HG03103 (cell line): Measurements from ENCODE around the gene SCG2.
"Not testable (repeated sequence)": the region's sequence is repeated elsewhere in the genome, so short reads cannot be mapped to it uniquely, and the experiment has no call there.

Experiments
- ATAC-seq: cut with Tn5 transposase; IDR thresholded peaks from one replicate; pipeline ENCODE4 v1.9.1; 2021; ENCODE audit warnings: low read depth; ENCODE audit not compliant: unreplicated experiment

Gene SCG2

DNA sequence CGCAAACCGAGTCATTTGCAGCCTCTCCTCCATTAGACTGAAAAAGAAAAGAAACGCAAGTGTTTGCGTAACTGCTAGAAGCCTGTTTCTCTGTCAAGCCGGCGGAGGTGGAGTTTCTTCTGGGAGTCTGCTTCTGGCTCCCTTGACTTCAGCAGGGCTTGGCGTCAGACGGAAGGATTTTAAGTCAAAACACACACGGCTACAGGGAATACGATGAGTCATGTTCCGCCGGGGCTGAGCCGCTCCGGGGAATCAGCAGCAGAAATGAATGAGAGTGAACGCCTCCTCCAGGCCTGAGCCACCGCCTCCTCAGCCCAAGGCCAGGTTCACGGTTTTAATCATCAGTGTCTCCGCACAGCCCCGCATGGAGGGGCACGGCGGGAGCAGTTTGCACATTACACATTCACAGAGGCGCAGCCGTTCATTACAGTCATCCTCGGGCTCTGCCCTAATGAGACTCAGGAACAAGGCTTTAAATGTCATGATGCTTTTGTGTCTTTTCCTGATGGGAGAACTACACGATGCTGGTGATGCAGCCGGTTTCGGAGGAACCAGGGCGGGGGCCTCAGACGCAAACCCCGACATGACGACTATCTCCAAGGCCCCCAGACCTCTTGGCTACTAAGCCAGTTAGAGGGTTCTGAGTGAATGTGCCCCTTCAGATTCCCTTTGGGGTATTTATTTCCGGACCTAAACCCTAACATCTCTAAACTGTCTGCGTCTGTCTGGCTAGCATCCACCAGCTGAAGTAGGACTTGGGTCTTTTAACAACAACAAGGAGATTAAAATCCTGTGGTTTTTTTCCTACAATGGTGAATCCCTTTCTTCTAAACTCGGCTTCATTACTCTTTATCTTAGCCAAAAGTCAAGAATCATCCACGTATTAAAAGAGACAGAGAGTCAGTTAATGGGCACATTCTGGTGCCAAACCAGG, 11.1 kb upstream of the SCG2 start:
- ATAC-seq, result no peak

DNA sequence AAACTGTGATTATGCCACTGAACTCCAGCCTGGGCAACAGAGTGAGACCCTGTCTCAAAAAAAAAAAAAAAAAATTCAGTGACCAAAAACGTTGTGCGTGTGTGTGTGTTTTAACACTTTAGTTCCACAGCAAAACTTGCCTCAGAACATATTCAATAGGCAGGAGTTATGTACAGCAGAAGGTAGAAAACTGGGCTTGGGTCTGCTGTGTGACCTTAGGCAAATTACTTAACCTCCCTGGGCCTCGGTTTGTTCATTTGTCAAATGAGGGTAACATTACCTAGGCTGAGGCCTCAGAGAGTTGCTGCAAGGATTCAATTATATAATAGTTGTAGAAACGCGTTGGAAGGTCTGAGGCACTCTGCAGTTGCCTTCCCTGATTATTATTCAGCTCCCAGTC, 10.3 kb upstream of the SCG2 start:
- no peak for ATAC-seq

DNA sequence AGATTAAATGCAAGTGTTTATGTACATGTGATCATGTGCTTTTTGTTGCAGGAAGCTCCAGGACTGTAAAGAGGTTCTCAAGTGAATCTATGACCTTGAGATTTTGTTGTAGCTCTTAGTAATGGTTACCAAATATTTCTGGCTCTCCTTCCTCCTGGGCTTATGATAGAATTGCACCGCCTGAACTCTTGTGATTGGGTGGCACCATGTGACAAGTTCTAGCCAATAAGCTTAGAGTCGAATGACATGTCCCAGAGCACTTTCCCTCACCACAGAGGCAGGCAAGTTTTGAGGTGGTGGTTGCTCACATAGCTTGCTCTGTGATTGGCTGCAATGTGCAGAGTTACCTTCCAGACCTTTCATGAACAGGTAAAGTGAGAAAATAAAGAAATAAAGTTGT, 8.9 kb upstream of the SCG2 start:
- ATAC-seq, result no peak

DNA sequence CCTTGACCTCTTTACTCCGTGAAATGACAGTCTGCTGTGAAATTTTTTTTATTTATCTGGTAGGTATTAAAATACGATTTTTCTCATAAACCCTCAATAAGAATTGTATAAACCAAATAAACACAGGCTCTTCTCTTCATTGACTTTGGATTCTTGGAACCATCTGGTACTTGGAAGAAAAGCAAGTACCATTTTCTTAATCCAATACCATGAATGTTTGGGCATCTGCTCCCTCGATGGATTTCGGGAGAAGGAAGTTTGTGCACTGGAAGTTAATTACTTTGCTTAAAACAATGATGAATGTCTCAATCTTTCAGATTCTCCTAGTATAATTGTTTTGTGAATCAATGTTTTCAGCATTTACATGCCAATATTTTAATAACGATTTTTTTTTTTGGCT, 5.3 kb upstream of the SCG2 start:
- ATAC-seq, result no peak

DNA sequence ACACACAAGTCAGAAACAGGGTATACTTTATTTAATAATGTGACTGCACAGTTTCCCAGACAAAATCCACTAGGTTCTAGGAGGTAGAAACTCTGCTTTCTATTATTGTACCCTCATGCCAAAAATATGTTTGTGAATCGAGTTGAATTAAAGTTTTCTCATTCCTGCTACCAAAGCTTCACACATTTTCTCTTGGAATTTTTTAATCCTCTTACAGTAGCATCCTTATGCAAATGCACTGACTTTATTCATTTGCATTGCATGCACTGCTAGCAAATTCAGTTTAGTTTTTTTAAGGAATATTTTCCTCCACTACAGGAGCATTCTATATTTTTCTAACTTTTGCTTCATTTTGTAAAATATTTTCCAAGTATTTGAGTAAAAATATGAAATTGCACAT, 4.8 kb upstream of the SCG2 start:
- ATAC-seq, result no peak

DNA sequence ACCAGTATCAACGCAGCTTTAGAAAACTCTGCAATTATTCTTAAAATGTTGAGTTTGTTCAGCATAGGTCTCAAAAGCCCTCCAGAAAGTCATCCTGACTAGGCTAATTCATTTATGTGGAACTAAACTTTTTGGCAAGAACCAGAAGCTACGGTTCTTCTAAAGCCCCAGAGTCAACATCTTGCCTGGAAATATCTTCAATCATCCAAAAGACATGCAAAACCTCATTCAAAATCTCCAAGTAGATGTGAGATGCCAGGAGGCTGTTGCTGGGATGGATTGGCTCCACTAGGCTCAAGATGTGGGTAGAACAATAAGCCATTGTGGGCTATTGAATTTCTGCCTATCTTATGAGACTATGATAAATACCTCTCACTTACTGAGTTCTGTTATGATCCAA, 2.1 kb upstream of the SCG2 start:
- ATAC-seq, result no peak

DNA sequence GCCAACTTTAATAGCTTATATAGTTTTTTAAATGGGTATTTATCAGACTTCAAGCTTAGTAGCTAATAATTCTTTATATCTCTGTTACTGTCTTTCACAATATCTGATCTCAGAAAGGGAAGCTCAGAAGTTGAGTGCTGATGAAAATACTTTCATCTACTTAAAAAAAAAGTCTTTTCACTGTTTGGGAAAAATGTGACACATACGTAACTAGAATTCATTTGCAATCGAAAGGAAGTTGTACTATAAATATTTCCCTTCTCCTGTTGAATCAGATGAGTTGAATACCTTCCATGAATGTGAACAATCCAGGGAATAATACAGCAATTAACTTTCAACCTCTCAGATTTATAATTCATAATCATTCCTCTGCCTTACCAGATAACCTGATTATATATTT, 811 bp upstream of the SCG2 start:
- no peak for ATAC-seq

DNA sequence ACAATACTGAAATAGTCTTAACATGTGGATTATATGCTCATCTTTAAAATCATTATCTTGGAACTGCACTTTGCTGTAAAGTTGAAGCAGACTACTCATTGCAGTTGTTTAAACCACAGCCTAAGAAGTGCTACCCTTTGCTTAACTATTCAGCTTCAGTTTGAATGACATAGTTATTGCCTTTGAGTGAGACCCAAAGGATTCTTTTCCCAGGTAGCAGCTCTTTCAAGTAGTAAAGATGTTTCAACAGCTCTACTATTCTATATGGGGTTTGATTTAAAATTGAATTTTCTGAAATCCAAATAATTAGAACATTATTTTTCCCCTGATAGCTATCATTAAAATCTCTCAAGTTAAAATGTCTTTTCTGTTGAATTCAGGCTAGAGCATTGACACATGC, 1.1 kb downstream of the SCG2 start:
- no peak for ATAC-seq

DNA sequence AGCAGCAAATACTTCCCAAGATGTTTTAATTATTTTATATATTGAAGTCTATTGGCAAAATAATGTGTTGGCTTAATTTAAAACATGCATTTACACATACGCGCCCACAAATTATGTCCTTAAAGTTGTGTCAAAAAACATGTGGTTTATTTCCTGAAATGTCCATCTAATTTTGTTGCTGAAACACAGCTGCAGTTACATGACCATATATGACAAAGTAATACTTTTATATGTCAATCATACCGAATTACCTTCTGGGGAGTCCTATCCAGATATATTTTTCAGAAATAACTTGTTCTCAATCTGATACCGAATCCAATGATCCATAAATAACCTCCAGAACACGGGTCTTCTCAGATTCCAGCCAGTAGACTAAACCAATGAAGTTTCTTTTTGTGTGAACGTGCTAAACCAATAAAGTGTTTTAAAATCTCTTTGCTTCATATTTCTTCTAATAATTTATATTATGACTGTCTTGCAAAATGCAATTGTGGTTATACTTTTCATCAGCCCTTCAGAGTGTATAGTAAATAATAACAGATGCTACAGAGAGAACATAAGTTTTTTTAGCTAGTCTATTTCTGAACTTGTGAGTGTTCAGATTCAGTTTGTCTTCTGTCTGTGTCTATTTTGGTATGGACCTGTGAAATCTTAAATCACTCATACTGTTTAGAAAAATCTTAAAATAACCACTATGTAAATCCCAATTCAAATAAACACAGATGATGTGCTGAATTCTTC, 2.4 kb downstream of the SCG2 start:
- no peak for ATAC-seq

DNA sequence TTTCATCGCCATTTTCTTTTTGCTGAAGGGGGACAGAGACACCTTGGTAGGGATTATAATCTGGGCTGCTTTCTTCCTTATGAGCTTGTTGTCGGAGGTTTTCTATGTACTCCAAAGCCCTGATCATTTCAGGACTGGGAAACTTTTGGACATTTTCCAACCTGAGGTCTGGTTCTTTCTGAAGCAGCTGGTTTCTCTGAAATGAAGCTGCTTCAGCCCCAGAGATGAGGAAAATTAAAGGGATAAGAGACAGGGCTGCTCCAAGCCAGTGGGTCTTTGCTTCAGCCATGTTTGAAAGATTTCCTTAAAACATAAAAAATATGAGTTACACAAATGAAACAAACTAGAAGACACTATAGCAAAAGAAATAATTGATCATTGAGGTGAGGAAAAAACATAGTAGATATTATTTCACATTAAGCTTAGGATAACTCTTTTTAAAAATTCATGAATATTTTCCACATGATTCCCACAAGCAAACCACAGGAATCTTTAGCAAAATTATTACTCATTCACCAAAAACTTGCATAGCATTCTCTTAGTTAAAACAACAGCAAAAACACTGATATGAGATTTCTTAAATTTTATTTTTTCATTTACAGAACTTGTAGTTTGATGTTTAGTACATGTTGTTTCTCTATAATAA, 3.0 kb downstream of the SCG2 start:
- ATAC-seq, result no peak

DNA sequence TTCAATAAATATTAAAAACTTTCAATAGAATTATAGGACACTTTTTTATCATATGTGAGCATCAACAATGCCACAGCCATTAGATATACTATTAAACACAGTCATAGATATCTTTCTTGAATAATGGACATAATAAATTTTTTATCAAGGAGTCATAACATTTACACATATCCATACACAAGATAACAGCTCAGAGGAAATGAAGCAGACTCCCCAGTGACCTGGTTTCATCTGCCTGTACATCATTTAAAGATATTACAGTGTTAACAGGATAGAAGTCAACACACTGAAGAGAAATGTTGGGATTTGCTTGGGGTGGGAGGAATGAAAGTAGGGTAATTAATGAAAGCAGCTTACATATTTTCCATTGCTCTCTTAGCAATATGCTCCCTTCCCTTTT, 5.1 kb downstream of the SCG2 start:
- no peak for ATAC-seq

DNA sequence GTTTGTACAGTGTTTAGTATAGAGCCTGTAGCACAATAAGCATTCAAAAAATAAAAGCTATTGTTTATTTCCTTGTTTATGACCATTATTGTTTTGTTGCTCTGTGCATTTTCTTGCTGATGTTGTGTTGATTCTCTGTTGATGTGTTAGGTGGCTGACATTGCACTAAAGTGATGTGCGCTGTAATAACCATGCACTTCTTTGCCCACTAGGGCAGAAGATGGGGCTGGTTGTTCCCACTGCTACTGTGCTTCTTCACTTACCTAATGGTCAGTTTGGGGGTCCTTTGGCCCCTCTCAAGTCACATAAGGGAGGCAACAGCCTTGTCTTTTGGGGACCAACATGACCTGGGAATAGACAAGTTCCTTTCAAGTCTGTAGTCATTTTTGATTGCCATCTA, 6.0 kb downstream of the SCG2 start:
- no peak for ATAC-seq

DNA sequence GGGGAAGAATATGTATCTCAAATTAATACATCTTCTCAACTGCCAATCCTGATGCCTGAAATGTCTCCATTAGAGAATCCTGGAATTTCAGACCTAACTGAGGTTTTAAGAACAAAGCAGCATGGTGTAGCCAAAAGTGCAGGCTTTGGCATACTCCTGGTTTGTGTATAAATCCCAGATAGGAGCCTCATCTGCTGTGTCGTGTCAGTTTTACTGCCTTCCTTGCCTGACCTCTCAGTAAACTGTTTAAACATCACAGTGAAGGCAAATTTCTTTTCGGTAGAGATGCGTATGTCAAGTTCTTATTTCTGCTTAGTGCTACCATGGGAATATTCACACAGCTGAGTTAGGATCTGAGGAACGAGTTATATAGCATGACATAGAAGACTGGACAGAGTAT, 7.3 kb downstream of the SCG2 start:
- ATAC-seq, result no peak

DNA sequence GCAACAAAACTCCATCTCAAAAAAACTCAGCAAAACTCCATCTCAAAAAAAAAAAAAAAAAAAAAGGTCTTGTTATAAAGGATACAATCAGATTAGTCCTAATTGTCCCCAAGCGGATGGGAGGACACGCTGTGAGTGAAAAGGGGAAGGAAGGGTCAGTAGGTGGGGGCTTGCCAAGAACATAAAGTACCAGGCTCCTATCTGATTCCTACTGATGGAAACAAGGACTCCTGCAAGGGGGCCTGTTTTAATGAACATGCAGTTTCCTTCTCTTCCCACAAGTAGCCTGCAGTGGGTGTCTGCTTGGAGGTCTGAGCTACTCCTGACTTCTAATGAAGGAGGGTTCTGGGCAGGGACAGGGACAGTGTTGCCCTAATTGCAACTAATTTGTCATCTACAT, 7.9 kb downstream of the SCG2 start:
- no peak for ATAC-seq

DNA sequence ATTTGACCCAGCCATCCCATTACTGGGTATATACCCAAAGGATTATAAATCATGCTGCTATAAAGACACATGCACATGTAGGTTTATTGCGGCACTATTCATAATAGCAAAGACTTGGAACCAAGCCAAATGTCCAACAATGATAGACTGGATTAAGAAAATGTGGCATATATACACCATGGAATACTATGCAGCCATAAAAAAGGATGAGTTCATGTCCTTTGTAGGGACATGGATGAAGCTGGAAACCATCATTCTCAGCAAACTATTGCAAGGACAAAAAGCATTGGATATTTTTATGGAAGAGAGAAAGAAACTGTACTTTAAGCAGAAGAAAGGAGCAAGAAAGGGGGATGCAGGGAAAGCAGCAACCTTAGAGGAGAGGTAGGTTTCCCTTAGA, 9.5 kb downstream of the SCG2 start:
- not testable (repeated sequence) for ATAC-seq

DNA sequence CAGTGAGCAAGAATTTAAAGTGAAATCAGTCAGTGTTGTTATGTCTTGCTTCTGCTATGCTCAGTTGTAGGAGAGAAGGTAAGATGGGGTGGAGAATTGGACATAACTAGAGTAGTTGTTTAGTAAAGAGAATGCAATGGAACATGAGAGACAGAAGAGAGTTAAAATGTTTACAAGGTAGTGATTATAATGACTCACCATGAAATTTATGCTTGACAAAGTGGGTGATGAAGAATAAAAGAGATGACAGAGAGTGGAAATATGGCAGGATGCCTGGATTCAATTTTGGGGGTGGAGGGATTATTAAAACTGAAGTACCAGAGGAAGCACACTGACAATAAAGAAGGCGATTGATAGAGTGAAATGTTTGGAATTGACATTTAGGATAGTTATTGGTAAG, 10.6 kb downstream of the SCG2 start:
- no peak for ATAC-seq

DNA sequence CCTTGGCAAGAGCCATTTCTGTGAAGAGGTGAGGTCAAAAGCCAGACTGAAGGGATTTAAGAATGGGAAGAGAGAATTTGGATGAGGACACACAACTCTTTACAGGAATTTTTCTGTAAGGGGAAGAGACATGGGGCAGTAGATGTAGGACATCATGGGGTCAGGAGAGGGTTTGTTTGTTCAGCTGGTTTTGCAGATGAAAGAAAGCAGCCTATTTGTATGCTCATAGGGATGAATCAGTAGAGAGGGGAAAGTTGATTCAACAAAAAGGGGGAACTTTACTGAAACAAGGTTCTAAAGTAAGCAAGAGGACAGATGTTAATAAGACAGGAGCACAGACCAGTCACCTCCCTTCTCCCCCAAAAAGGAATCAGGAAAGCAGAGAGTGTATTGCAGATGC, 11.2 kb downstream of the SCG2 start:
- ATAC-seq, result no peak

DNA sequence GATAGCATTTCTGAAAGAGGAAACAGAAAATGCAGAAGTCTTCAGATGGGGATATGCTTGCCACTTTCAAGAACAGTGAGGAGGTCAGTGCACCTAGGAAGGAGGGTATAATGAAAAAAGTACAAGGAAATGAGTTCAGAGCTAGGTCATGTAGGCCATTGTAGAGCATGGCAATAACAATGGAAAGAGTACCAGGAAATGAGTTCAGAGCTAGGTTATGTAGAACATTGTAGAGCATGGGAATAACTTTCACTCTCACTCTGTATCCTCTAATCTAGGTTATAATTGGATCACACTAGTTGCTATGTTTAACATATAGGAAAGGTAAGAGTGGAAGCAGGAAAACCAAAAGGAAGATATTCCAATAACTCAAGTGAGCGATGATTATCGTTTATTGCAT, 12.3 kb downstream of the SCG2 start:
- ATAC-seq, result no peak

DNA sequence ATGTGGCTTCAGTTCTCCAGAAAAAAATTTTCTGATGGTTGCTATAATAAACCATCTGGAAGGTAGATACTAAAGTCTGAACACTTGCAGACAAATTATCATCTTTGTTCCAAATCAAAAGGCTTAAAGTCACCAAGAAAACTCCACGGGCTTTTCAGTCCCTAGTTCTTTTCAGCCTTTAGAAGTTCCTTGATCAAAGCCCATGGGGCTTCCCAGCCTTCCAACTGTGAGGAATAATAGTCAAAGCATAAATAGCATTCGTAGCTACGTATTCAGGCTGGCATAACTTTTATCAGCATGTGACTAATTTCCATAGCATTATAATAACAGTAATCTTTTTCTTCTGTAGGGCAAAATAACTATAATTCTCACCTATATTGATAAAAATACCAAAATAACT, 13.9 kb downstream of the SCG2 start:
- ATAC-seq, result no peak

DNA sequence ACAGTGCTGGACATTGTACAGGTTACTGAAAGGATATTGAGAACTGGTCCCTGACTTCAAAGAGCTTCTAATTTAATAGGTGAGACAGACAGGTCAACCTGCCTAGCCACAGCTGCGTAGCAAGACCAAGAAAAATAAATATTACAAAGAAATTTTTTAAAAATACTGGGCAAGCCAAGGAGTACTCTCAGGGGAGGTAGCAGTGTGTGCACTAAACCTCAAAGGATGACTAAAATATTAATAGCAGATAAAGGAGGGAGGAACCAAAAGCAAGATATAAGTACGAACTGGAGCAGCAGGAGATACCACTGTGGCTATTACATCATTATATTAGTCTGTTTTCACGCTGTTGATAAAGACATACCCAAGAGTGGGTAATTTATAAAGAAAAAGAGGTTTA, 14.9 kb downstream of the SCG2 start:
- ATAC-seq, result no peak

DNA sequence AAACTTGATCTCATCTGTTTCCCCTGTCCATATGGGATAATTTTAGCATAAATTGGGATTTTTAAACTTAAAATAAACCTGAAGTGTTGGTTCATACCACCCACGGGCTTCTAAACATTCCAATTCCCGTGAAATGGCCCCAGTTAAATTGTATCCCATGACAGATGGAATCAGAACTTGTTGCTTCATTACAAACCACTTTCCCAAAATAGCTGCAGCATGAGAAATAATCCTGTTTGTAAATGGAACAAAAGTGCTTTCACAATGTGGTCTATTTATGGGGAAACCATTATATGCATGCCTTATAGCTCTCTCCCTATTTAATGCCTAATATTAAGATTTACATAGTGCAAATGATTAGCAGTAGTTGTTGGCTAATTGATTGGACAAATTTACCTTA, 15.9 kb downstream of the SCG2 start:
- no peak for ATAC-seq

DNA sequence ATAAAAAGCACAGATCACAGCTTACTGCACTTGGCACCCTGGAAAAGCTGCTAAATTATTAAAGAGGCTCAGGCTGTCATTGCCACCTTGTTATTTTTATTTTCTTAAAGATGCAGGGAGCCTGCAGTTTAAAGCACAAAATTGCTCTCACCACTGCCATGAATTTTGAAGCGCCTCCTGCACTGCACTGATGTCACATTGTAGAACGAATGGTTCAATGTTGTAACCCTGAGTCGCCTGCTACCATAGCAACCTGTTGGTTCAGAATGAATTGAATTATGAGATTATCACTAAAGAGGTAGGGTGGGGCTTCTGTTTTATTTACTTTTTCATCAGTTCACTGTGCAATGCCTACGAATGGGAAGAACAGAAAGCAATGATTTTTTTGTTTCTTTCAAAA, 16.5 kb downstream of the SCG2 start:
- no peak for ATAC-seq
